Ovary (tissue), 3 donors: ENCODE results near the gene CASK.

Source experiments
- EP300 ChIP-seq: sonication (generic); formaldehyde crosslinking; IDR thresholded peaks from one replicate; pipeline ENCODE4 v1.6.1; 2017; ENCODE audit warnings: antibody characterized with exemption
- TF ChIP-seq, protein P1 (sequence below), 3 donors: fragments of 450-650 bp in 2 of 3; fragments of 200-600 bp in 1 of 3; IDR thresholded peaks; one replicate each; pipeline versions ENCODE4 v1.5.1 to v1.8.0; 2016 to 2022; ENCODE audit warnings: antibody characterized with exemption in 3 of 3, mild to moderate bottlenecking in 1 of 3
- donor health status: DM: no; HTN: no; CAD: no.

DNA sequence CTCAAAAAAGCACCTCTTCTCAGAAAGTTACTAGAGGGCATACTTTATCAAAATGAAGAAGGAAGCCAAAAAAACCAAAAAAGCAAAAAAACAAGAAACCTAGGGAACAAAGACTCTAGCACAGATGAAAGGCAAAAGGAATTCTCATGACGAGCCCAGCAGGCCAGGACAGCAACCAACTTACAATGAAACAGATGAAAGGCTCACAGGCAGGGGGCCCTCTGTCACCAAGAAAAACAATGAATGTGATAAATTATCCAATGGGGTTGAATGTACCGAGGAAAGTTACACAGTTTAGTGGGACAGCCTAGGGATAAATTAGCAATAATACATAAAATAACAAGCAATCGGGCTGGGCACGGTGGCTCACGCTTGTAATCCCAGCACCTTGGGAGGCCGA is 120.4 kb downstream of the CASK start:
- TF ChIP-seq, protein P1, sequence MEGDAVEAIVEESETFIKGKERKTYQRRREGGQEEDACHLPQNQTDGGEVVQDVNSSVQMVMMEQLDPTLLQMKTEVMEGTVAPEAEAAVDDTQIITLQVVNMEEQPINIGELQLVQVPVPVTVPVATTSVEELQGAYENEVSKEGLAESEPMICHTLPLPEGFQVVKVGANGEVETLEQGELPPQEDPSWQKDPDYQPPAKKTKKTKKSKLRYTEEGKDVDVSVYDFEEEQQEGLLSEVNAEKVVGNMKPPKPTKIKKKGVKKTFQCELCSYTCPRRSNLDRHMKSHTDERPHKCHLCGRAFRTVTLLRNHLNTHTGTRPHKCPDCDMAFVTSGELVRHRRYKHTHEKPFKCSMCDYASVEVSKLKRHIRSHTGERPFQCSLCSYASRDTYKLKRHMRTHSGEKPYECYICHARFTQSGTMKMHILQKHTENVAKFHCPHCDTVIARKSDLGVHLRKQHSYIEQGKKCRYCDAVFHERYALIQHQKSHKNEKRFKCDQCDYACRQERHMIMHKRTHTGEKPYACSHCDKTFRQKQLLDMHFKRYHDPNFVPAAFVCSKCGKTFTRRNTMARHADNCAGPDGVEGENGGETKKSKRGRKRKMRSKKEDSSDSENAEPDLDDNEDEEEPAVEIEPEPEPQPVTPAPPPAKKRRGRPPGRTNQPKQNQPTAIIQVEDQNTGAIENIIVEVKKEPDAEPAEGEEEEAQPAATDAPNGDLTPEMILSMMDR (IDR thresholded peaks at IDR 0.05) = no peak
- no peak for TF ChIP-seq EP300
